Measurements from ENCODE around the gene SPAG4. TPM values are rescaled to one million over a fixed set of nuclear protein-coding genes. Genes with fewer than 3 reads are reported as not detected.

Gene SPAG4
- total RNA-seq, 1 donor from 2014 or later = 4.2 TPM

GRCh38 chr20:35576816-35577215, 38.8 kb upstream of the SPAG4 start:
- Histone ChIP-seq H3K36me3 (no peaks in the 10 kb centered on the region), H3K4me1 (no peaks in the 10 kb centered on the region), H3K4me3 (no peak overlapping the region), H3K27me3 (ENCODE audit: low read depth) (no peaks in the 10 kb centered on the region), H3K27ac (no peak overlapping the region), H3K9me3 (peaks cover 12% of the 10 kb centered on the region)
- intact Hi-C loops (cut with DNase I) = no loop called here
- DNase-seq (no peak), ATAC-seq (no peak)
- no peak for TF ChIP-seq CTCF (IDR thresholded peaks at IDR 0.05)

GRCh38 chr20:35578469-35578868, 37.2 kb upstream of the SPAG4 start:
- H3K4me1 ChIP-seq = no peaks in the 10 kb centered on the region
- H3K4me3 ChIP-seq = no peak overlapping the region
- no peak for TF ChIP-seq CTCF (IDR thresholded peaks at IDR 0.05)
- ATAC-seq (no peak), DNase-seq (peak; percentile 6)
- intact Hi-C loops (cut with DNase I) = no loop called here
- peaks cover 6% of the 10 kb centered on the region for H3K9me3 ChIP-seq
- H3K27me3 ChIP-seq (ENCODE audit: low read depth) = no peaks in the 10 kb centered on the region
- no peaks in the 10 kb centered on the region for H3K36me3 ChIP-seq
- H3K27ac ChIP-seq = no peak overlapping the region

- TF ChIP-seq CTCF (IDR thresholded peaks at IDR 0.05) = no peak
- intact Hi-C loops (cut with DNase I) = no loop called here
Measured at GRCh38 chr20:35579196-35579595, 36.4 kb upstream of the SPAG4 start.

GRCh38 chr20:35582131-35582530, 33.5 kb upstream of the SPAG4 start:
- DNase-seq (no peak), ATAC-seq (no peak)
- Histone ChIP-seq H3K27ac (no peak overlapping the region), H3K4me1 (no peaks in the 10 kb centered on the region), H3K27me3 (ENCODE audit: low read depth) (no peaks in the 10 kb centered on the region), H3K4me3 (no peak overlapping the region), H3K9me3 (peaks cover 6% of the 10 kb centered on the region), H3K36me3 (no peaks in the 10 kb centered on the region)
- TF ChIP-seq CTCF (IDR thresholded peaks at IDR 0.05) = no peak
- intact Hi-C loops (cut with DNase I) = no loop called here

More at GRCh38 chr20:35579196-35579595, 36.4 kb upstream of the SPAG4 start:
- no peak for DNase-seq
- H3K9me3 ChIP-seq = peaks cover 6% of the 10 kb centered on the region
- H3K27ac ChIP-seq = no peak overlapping the region
- H3K36me3 ChIP-seq = no peaks in the 10 kb centered on the region
- no peaks in the 10 kb centered on the region for H3K4me1 ChIP-seq
- no peak for ATAC-seq
- no peak overlapping the region for H3K4me3 ChIP-seq
- no peaks in the 10 kb centered on the region for H3K27me3 ChIP-seq (ENCODE audit: low read depth)

- Histone ChIP-seq H3K9me3 (peaks cover 6% of the 10 kb centered on the region), H3K27me3 (ENCODE audit: low read depth) (no peaks in the 10 kb centered on the region), H3K27ac (no peak overlapping the region), H3K4me1 (no peaks in the 10 kb centered on the region), H3K4me3 (no peak overlapping the region), H3K36me3 (no peaks in the 10 kb centered on the region)
- DNase-seq = no peak
- no peak for ATAC-seq
- no peak for TF ChIP-seq CTCF (IDR thresholded peaks at IDR 0.05)
- intact Hi-C loops (cut with DNase I) = no loop called here
Measured at GRCh38 chr20:35582741-35583404, 32.8 kb upstream of the SPAG4 start.

Data from lower lobe of right lung (tissue), 2 donors.